Neural cell (in vitro differentiated cells): ENCODE measurements around the gene SNRPE. TPM values are rescaled to one million over a fixed set of nuclear protein-coding genes. Genes with fewer than 3 reads are reported as not detected.
"Not testable (repeated sequence)": the region's sequence is repeated elsewhere in the genome, so short reads cannot be mapped to it uniquely, and the experiment has no call there.

Source experiments
- H2AFZ ChIP-seq: fragments of 200-600, 300-800 bp; sonication (generic), shearing (Covaris generic); 2 replicates; pipeline ENCODE4 v1.6.0; 2014; ENCODE audit warnings: low read depth, mild to moderate bottlenecking, antibody characterized with exemption, low read length, moderate library complexity
- H3F3A ChIP-seq: fragments of 200-600 bp; shearing (Covaris generic); 2 replicates; pipeline ENCODE4 v1.6.1; 2016; ENCODE audit warnings: mild to moderate bottlenecking, moderate library complexity, mixed read lengths, antibody characterized with exemption, low read length; ENCODE audit not compliant: insufficient read depth, poor library complexity, severe bottlenecking
- H3K27ac ChIP-seq: fragments of 200-600, 300-800 bp; sonication (generic), shearing (Covaris generic); 2 replicates; pipeline ENCODE4 v1.5.1; 2014; ENCODE audit warnings: mild to moderate bottlenecking, low read length, moderate library complexity
- H3K27me3 ChIP-seq: fragments of 300-800, 200-600 bp; sonication (generic), shearing (Covaris generic); 2 replicates; pipeline ENCODE4 v1.6.0; 2014; ENCODE audit warnings: mild to moderate bottlenecking, low read depth, low read length, moderate library complexity; ENCODE audit not compliant: insufficient read depth
- H3K36me3 ChIP-seq: fragments of 300-800, 200-600 bp; sonication (generic), shearing (Covaris generic); 2 replicates; pipeline ENCODE4 v1.5.1; 2014; ENCODE audit warnings: mild to moderate bottlenecking, antibody characterized with exemption, low read length, moderate library complexity; ENCODE audit not compliant: insufficient read depth
- H3K4me2 ChIP-seq: fragments of 300-800, 200-600 bp; sonication (generic), shearing (Covaris generic); 2 replicates; pipeline ENCODE4 v1.6.0; 2014; ENCODE audit warnings: mild to moderate bottlenecking, low read length
- H3K4me3 ChIP-seq: fragments of 300-800, 200-600 bp; sonication (generic), shearing (Covaris generic); 2 replicates; pipeline ENCODE4 v1.5.1; 2014; ENCODE audit warnings: mild to moderate bottlenecking, low read length, moderate library complexity
- H3K79me2 ChIP-seq: fragments of 200-600 bp; shearing (Covaris generic); replicated peaks from 2 replicates; pipeline ENCODE4 v1.6.0; 2014; ENCODE audit warnings: mild to moderate bottlenecking, low read length, moderate library complexity; ENCODE audit not compliant: insufficient read depth
- H3K9ac ChIP-seq: fragments of 300-800, 200-600 bp; sonication (generic), shearing (Covaris generic); 2 replicates; pipeline ENCODE4 v1.6.1; 2016; ENCODE audit warnings: mild to moderate bottlenecking, low read length, mixed read lengths
- H3K9me2 ChIP-seq: fragments of 200-600 bp; shearing (Covaris generic); 2 replicates; pipeline ENCODE4 v1.6.1; 2016; ENCODE audit warnings: mild to moderate bottlenecking, low read length, mixed read lengths; ENCODE audit not compliant: insufficient read depth
- H3K9me3 ChIP-seq: fragments of 200-600, 300-800 bp; sonication (generic), shearing (Covaris generic); 2 replicates; pipeline ENCODE4 v1.6.1; 2016; ENCODE audit warnings: mild to moderate bottlenecking, mixed run types, low read length, moderate library complexity, mixed read lengths
- H4K20me1 ChIP-seq: fragments of 200-600 bp; shearing (Covaris generic); 2 replicates; pipeline ENCODE4 v1.6.1; 2016; ENCODE audit warnings: mild to moderate bottlenecking, mixed run types; ENCODE audit not compliant: insufficient read depth
- EP300 ChIP-seq: fragments of 450-650 bp; conservative IDR thresholded peaks from 2 replicates; pipeline ENCODE4 v1.6.1; 2014; ENCODE audit warnings: antibody characterized with exemption, mild to moderate bottlenecking, moderate library complexity; ENCODE audit not compliant: poor library complexity, severe bottlenecking
- EZH2 ChIP-seq: fragments of 200-600, 300-800 bp; shearing (Covaris generic), sonication (generic); IDR thresholded peaks from 2 replicates; pipeline ENCODE4 v1.6.1; 2014; ENCODE audit warnings: antibody characterized with exemption, low read length, borderline replicate concordance, mild to moderate bottlenecking; ENCODE audit not compliant: insufficient read depth, poor library complexity, severe bottlenecking
- MXI1 ChIP-seq: fragments of 450-650 bp; conservative IDR thresholded peaks from 2 replicates; pipeline ENCODE4 v1.6.1; 2014; ENCODE audit warnings: antibody characterized with exemption, mild to moderate bottlenecking; ENCODE audit not compliant: poor library complexity, severe bottlenecking
- POLR2AphosphoS5 ChIP-seq: IDR thresholded peaks from 2 replicates; pipeline ENCODE4 v1.6.1; 2012
- RAD21 ChIP-seq: fragments of 450-650 bp; conservative IDR thresholded peaks from 2 replicates; pipeline ENCODE4 v1.6.1; 2014; ENCODE audit warnings: antibody characterized with exemption, mild to moderate bottlenecking, moderate library complexity
- SMC3 ChIP-seq: fragments of 450-650 bp; conservative IDR thresholded peaks from 2 replicates; pipeline ENCODE4 v1.6.1; 2014; ENCODE audit warnings: antibody characterized with exemption, mild to moderate bottlenecking, moderate library complexity; ENCODE audit not compliant: poor library complexity
- TAF1 ChIP-seq: IDR thresholded peaks from 2 replicates; pipeline ENCODE4 v1.6.1; 2012; ENCODE audit warnings: low read depth
- polyA plus RNA-seq: library from polyadenylated mRNA; depleted of rRNA; stranded (reverse); fragments of >200 nt; gene quantifications from 2 replicates; pipeline ENCODE4 v1.2.3, GENCODE V29; 2014
- TF ChIP-seq, protein P1 (sequence below): fragments of 450-650 bp; IDR thresholded peaks from 2 replicates; pipeline ENCODE4 v1.5.1; 2014; ENCODE audit warnings: antibody characterized with exemption, mild to moderate bottlenecking, moderate library complexity; ENCODE audit not compliant: poor library complexity, severe bottlenecking
- TF ChIP-seq, protein P2 (sequence below): IDR thresholded peaks from 2 replicates; pipeline ENCODE4 v1.6.1; 2012; ENCODE audit warnings: borderline replicate concordance

Gene SNRPE
- polyA plus RNA-seq, 1 donor from 2014 or later = 373 TPM

GRCh38 chr1:203828503-203828902 is 32.9 kb upstream of the SNRPE start:
- Histone ChIP-seq H2AFZ (no peak overlapping the region), H3K36me3 (peaks cover 15% of the 10 kb centered on the region), H3F3A (no peaks in the 10 kb centered on the region), H3K27ac (no peak overlapping the region), H3K4me2 (no peak overlapping the region), H3K27me3 (no peaks in the 10 kb centered on the region), H4K20me1 (no peaks in the 10 kb centered on the region), H3K9ac (no peak overlapping the region), H3K9me2 (no peaks in the 10 kb centered on the region), H3K4me3 (no peak overlapping the region), H3K9me3 (no peaks in the 10 kb centered on the region), H3K79me2 (no peaks in the 10 kb centered on the region)
- TF ChIP-seq RAD21 (no peak), EP300 (no peak), MXI1 (no peak), EZH2 (no peak), TAF1 (no peak), SMC3 (no peak), POLR2AphosphoS5 (no peak)
- TF ChIP-seq, protein P1, sequence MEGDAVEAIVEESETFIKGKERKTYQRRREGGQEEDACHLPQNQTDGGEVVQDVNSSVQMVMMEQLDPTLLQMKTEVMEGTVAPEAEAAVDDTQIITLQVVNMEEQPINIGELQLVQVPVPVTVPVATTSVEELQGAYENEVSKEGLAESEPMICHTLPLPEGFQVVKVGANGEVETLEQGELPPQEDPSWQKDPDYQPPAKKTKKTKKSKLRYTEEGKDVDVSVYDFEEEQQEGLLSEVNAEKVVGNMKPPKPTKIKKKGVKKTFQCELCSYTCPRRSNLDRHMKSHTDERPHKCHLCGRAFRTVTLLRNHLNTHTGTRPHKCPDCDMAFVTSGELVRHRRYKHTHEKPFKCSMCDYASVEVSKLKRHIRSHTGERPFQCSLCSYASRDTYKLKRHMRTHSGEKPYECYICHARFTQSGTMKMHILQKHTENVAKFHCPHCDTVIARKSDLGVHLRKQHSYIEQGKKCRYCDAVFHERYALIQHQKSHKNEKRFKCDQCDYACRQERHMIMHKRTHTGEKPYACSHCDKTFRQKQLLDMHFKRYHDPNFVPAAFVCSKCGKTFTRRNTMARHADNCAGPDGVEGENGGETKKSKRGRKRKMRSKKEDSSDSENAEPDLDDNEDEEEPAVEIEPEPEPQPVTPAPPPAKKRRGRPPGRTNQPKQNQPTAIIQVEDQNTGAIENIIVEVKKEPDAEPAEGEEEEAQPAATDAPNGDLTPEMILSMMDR = no peak
- TF ChIP-seq, protein P2, sequence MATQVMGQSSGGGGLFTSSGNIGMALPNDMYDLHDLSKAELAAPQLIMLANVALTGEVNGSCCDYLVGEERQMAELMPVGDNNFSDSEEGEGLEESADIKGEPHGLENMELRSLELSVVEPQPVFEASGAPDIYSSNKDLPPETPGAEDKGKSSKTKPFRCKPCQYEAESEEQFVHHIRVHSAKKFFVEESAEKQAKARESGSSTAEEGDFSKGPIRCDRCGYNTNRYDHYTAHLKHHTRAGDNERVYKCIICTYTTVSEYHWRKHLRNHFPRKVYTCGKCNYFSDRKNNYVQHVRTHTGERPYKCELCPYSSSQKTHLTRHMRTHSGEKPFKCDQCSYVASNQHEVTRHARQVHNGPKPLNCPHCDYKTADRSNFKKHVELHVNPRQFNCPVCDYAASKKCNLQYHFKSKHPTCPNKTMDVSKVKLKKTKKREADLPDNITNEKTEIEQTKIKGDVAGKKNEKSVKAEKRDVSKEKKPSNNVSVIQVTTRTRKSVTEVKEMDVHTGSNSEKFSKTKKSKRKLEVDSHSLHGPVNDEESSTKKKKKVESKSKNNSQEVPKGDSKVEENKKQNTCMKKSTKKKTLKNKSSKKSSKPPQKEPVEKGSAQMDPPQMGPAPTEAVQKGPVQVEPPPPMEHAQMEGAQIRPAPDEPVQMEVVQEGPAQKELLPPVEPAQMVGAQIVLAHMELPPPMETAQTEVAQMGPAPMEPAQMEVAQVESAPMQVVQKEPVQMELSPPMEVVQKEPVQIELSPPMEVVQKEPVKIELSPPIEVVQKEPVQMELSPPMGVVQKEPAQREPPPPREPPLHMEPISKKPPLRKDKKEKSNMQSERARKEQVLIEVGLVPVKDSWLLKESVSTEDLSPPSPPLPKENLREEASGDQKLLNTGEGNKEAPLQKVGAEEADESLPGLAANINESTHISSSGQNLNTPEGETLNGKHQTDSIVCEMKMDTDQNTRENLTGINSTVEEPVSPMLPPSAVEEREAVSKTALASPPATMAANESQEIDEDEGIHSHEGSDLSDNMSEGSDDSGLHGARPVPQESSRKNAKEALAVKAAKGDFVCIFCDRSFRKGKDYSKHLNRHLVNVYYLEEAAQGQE = no peak

GRCh38 chr1:203829247-203829646 is 32.2 kb upstream of the SNRPE start:
- H3K36me3 ChIP-seq = peaks cover 22% of the 10 kb centered on the region

DNA sequence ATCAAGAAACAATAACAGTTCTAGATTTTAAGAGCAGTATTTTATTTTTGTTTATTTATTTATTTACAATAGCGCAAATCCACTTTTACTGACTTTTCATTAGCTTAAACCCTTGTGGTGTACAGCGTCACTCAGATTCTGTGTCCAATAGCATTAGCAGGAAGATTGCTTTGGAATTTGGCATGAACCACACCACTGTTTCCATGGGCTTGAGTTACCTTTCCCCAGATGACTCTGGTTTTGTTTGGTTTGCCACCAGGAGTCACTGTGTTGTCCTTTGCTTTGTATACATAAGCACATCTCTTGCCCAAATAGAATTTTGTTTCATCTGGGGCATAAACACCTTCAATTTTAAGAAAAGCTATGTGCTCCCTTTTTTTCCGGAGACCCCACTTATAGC is 25.9 kb upstream of the SNRPE start:
- Histone ChIP-seq H3F3A (no peaks in the 10 kb centered on the region), H3K9me2 (no peaks in the 10 kb centered on the region), H4K20me1 (no peaks in the 10 kb centered on the region), H3K4me3 (no peak overlapping the region), H3K36me3 (peaks cover 23% of the 10 kb centered on the region), H3K27ac (no peak overlapping the region), H3K9ac (no peak overlapping the region), H3K9me3 (no peaks in the 10 kb centered on the region), H3K79me2 (no peaks in the 10 kb centered on the region), H3K4me2 (no peak overlapping the region), H3K27me3 (no peaks in the 10 kb centered on the region), H2AFZ (no peak overlapping the region)
- TF ChIP-seq, protein P1 = no peak
- TF ChIP-seq EP300 (no peak), SMC3 (no peak), EZH2 (no peak), POLR2AphosphoS5 (no peak), MXI1 (no peak), TAF1 (no peak), RAD21 (no peak)
- TF ChIP-seq, protein P2 = no peak

More at GRCh38 chr1:203829247-203829646, 32.2 kb upstream of the SNRPE start:
- H3K27ac ChIP-seq, H3K9ac ChIP-seq, H2AFZ ChIP-seq, H3K9me2 ChIP-seq, H4K20me1 ChIP-seq, H3K27me3 ChIP-seq, H3K4me3 ChIP-seq, H3K4me2 ChIP-seq, H3K79me2 ChIP-seq, H3K9me3 ChIP-seq, H3F3A ChIP-seq: not testable (repeated sequence)
